Small intestine (tissue), 7 donors: ENCODE data around the gene GRN. TPM values are rescaled to one million over a fixed set of nuclear protein-coding genes. Genes with fewer than 3 reads are reported as not detected.
A peak's percentile ranks its signal among the peaks of the same experiment; 100 is the strongest.

Source experiments
- DNase-seq, 2 donors: peaks; one replicate each; pipeline versions ENCODE4 v3.0.0 to v3.0.0-alpha.2; 2013
- FAIRE-seq: peaks from 2 replicates; lab custom pipeline; 2012; peaks lifted over from hg19 to GRCh38; lab: Jason Lieb, UNC
- H3K27ac ChIP-seq, 3 donors: one replicate each; pipeline ENCODE4 v1.5.1; 2013; ENCODE audit warnings: low read length in 2 of 3, mild to moderate bottlenecking in 2 of 3, control low read depth in 1 of 3, inconsistent platforms in 1 of 3, low read depth in 1 of 3, moderate library complexity in 1 of 3
- H3K27me3 ChIP-seq, 3 donors: one replicate each; pipeline ENCODE4 v1.6.1; 2013; ENCODE audit warnings: low read length in 3 of 3, inconsistent platforms in 1 of 3; ENCODE audit not compliant: control insufficient read depth in 3 of 3, insufficient read depth in 3 of 3
- H3K36me3 ChIP-seq, 3 donors: one replicate each; pipeline ENCODE4 v1.6.1; 2013; ENCODE audit warnings: low read length in 3 of 3, inconsistent platforms in 1 of 3, low read depth in 1 of 3, mild to moderate bottlenecking in 1 of 3, moderate library complexity in 1 of 3; ENCODE audit not compliant: control insufficient read depth in 3 of 3, insufficient read depth in 2 of 3
- H3K4me1 ChIP-seq, 3 donors: one replicate each; pipeline ENCODE4 v1.6.1; 2013; ENCODE audit warnings: low read length in 2 of 3, inconsistent platforms in 1 of 3, low read depth in 1 of 3, mild to moderate bottlenecking in 1 of 3, moderate library complexity in 1 of 3; ENCODE audit not compliant: control insufficient read depth in 3 of 3, insufficient read depth in 2 of 3
- H3K4me3 ChIP-seq, 3 donors: one replicate each; pipeline ENCODE4 v1.5.1; 2013; ENCODE audit warnings: low read length in 3 of 3, control low read depth in 1 of 3, inconsistent platforms in 1 of 3, low read depth in 1 of 3, mild to moderate bottlenecking in 1 of 3, moderate library complexity in 1 of 3
- H3K9me3 ChIP-seq, 2 donors: one replicate each; pipeline ENCODE4 v1.6.1; 2013; ENCODE audit warnings: low read depth in 1 of 2, low read length in 1 of 2; ENCODE audit not compliant: control insufficient read depth in 2 of 2, insufficient read depth in 1 of 2
- WGBS, 3 donors: extraction: QIAGEN DNeasy Blood & Tissue Kit; methylation state at CpG; one replicate each; pipeline ENCODE4 v1.1.7; 2013; 5-methylcytosine and 5-hydroxymethylcytosine counted together
- polyA plus RNA-seq, 4 donors: library from polyadenylated mRNA; stranded (reverse) in 3 of 4; unstranded in 1 of 4; fragments of 200-250 nt in 3 of 4; fragments of 120-200 nt in 1 of 4; gene quantifications; one replicate each; pipeline versions ENCODE4 v1.2.1 to v1.2.3, GENCODE V29; 2013
- donor health status: healthy with polysubstance abuse.
- donor health status: control.
- donor health status: control.
- donor health status: Bipolar disorder and iron deficiency.
- donor health status: healthy.

Gene GRN
- polyA plus RNA-seq, 4 donors = 82.3 to 842 (median 111) TPM

GRCh38 chr17:44310188-44310587 is 34.9 kb upstream of the GRN start:
- peaks cover 0 to 2% (median 0%) of the 10 kb centered on the region in 3 donors for H3K36me3 ChIP-seq
- peaks cover 3 to 35% (median 8%) of the 10 kb centered on the region in 3 donors for H3K4me1 ChIP-seq
- H3K9me3 ChIP-seq = no peaks in the 10 kb centered on the region
- H3K27me3 ChIP-seq = peaks cover 6 to 26% (median 7%) of the 10 kb centered on the region in 3 donors
- FAIRE-seq = no peak
- WGBS, 3 donors = 81 to 95% (median 94%) methylated on average over 2 of the region's 2 CpGs
- H3K4me3 ChIP-seq = no peak overlapping the region
- H3K27ac ChIP-seq = no peak overlapping the region
- no peak for DNase-seq

DNA sequence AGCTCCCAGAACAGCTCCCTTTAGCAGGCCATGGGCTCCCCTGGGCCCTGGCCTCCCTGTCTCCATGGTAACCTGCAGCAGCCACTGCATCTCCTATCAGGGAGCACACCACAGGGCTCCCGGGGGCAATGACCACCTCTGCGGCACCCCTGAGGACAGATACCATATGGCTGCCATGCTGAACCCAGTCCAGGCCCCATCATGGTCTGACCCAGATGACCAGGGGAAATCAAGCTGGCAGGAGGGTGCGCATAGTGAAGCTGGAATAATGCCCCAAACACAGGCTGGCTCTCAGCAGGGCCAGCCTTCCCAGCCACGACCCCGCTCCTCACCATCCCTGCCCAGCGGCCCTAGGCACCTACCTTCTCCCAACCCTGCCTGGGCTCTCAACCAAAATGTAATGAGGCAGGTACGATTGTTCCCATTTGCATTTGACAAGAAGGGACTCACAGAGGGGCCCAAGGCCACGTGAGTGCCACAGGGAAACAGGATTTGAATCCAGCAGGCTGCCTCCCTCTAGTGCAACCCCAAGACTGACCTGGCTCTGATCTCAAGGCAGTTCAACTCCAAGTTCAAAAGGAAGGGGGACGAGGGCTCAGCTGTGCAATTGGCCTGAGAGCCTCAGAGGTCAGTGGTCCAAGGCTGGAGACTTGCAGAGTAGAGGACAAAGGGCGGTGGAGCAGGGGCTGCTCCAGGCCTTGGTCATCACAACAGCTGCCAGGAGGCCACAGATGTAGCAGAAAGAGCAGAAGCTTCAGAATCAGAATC is 34.3 kb upstream of the GRN start:
- FAIRE-seq (no peak), DNase-seq (no peak)
- Histone ChIP-seq H3K27ac (no peak overlapping the region), H3K27me3 (peaks cover 9 to 32% (median 12%) of the 10 kb centered on the region in 3 donors), H3K9me3 (no peaks in the 10 kb centered on the region), H3K36me3 (peaks cover 0 to 2% (median 0%) of the 10 kb centered on the region in 3 donors), H3K4me1 (peaks cover 3 to 38% (median 8%) of the 10 kb centered on the region in 3 donors), H3K4me3 (no peak overlapping the region)
- WGBS, 3 donors = 73 to 78% (median 75%) methylated on average over 10 of the region's 10 CpGs

DNA sequence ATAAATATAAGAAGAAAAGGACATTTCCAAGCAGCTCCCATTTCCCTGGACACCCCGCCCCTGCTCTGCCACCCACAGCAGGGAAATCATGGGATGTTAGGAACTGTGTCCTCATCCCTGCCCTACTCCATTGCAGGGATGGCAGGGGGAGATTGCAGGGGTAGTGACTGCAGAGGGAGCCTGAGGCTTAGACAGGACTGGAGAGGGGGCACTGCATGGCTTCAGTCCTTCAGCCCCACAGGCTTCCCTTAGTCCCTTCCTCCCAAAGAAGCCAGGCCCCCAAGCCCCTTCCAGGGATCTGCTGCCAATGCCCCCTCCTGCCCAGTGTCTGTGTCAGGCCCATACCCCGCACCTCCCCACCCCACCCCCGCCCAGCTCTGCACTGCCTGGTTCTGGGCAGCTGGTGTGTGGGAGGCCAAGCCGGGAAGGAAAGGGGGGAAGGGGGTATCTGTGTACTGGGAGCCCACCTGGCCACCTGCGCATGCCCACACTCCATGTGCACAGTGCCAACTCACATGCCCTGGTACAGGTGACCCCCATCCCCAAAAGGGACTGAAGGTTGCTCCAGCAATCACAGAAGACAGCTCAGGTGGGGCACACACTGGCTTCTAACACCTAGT is 33.4 kb upstream of the GRN start:
- Histone ChIP-seq H3K27me3 (peaks cover 15 to 38% (median 16%) of the 10 kb centered on the region in 3 donors), H3K9me3 (no peaks in the 10 kb centered on the region), H3K36me3 (peaks cover 0 to 4% (median 0%) of the 10 kb centered on the region in 3 donors), H3K4me1 (peaks cover 3 to 44% (median 8%) of the 10 kb centered on the region in 3 donors), H3K4me3 (no peak overlapping the region), H3K27ac (no peak overlapping the region)
- WGBS, 3 donors = 62 to 85% (median 73%) methylated on average over 4 to 5 of the region's 5 CpGs
- DNase-seq (no peak), FAIRE-seq (no peak)

DNA sequence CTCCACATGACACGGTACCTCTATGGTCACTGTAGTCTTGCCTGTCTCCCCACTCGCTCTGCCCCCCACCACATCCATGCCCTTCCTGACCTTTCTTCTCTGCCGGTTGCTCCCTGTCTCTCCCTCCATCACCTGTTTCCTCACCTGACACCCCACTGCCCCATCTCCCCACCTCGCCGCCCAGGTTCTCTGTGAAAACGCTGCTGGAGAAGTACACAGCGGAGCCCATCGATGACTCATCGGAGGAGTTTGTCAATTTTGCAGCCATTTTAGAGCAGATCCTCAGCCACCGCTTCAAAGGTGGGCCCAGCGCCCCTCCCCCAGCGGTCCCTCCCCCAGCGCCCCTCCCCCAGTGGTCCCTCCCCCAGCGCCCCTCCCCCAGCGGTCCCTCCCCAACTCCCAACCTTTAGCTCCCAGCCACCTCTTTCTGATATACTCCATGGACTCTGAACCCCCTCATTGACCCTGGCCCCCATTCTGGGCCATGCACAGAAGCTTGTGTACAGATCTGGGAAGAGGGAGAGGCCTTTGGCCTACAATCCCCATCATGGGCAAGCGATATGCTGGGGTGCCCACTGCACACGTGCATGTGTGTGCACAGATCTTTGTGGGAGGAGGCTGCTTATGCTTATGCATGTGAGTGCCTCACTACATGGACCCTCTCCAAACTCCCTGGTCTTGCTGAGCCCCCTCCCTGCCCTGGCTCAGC is 32.6 kb upstream of the GRN start:
- Histone ChIP-seq H3K27ac (no peak overlapping the region), H3K36me3 (peaks cover 0 to 4% (median 0%) of the 10 kb centered on the region in 3 donors), H3K4me3 (no peak overlapping the region), H3K4me1 (peaks cover 3 to 40% (median 5%) of the 10 kb centered on the region in 3 donors), H3K27me3 (peaks cover 15 to 38% (median 20%) of the 10 kb centered on the region in 3 donors), H3K9me3 (no peaks in the 10 kb centered on the region)
- FAIRE-seq (no peak), DNase-seq (peak in 1 of 2 donors; percentile 63)
- WGBS, 3 donors = 56 to 73% (median 62%) methylated on average over 12 to 17 of the region's 17 CpGs

DNA sequence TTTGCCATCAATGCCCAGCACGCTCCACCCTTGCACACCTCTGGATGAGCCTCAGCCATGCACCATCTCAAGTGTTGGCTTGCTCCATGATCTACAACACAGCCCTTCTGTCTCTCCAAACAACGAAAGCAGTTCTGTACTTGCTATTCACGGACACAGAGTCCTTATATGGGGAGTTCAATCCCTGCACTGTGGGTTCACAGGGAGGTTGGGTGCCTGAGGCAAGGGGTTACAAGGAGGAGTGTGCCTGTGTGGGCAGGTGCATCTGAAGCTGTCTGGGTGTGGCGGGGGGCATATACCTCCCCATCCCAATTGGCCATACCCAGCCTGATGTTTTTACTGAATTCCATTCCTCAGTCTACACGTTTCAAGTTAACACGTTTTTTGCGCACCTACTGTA is 31.1 kb upstream of the GRN start:
- Histone ChIP-seq H3K27ac (no peak overlapping the region), H3K4me1 (peaks cover 0 to 38% (median 0%) of the 10 kb centered on the region in 3 donors), H3K9me3 (no peaks in the 10 kb centered on the region), H3K4me3 (no peak overlapping the region), H3K36me3 (peaks cover 0 to 13% (median 0%) of the 10 kb centered on the region in 3 donors), H3K27me3 (peaks cover 15 to 42% (median 20%) of the 10 kb centered on the region in 3 donors)
- 83 to 86% (median 83%) methylated on average over 7 of the region's 7 CpGs for WGBS, 3 donors
- DNase-seq = no peak
- no peak for FAIRE-seq

DNA sequence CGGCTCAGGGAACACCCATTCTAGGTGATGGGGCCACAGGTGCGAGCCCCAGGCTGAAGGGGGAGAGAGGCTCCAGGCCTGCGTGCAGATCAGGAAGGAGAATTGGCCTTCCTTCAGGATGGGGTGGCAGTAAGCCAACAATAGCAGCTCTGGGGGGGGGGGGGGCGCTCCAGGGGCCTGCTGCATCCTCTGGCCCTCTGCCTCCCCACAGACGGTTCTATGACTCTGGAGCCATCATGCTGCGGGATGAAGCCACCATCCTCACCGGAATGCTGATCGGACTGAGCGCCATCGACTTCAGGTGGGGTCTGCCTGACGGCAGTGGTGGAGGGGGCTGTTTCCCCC is 30.6 kb upstream of the GRN start:
- H3K27me3 ChIP-seq = peaks cover 15 to 42% (median 20%) of the 10 kb centered on the region in 3 donors
- FAIRE-seq = no peak
- WGBS, 3 donors = 39 to 53% (median 50%) methylated on average over 10 to 11 of the region's 11 CpGs

DNA sequence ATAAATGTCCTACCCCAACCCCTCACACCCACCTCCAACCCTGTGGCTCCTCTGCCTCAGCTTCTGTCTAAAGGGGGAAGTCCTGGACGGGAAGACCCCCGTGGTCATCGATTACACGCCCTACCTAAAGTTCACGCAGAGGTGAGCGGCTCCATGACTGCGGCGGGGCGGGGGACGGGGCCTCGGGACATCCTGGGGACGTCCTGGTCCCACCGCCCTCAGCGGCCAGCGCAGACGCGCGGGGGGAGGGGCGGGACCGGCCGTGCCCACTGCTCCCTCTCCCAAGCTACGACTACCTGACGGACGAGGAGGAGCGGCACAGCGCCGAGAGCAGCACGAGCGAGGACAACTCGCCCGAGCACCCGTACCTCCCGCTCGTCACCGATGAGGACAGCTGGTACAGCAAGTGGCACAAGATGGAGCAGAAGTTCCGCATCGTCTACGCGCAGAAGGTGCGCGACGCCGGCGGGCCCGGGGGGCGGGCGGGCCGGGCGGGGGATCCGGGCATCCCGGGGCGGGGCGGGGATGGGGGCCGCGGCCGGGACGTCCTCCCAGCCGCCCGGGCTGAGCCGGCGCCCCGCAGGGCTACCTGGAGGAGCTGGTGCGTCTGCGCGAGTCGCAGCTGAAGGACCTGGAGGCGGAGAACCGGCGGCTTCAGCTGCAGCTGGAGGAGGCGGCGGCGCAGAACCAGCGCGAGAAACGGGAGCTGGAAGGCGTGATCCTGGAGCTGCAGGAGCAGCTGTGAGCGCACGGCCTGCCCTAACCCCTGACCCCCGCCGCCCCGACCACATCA is 30.0 kb upstream of the GRN start:
- 1 to 3% (median 2%) methylated on average over 39 to 81 of the region's 81 CpGs for WGBS, 3 donors
- FAIRE-seq (no peak), DNase-seq (peak in 1 of 2 donors; percentile 54)
- Histone ChIP-seq H3K4me3 (peak overlapping the region in 1 of 3 donors; percentile 32), H3K9me3 (no peaks in the 10 kb centered on the region), H3K4me1 (peaks cover 0 to 34% (median 0%) of the 10 kb centered on the region in 3 donors), H3K36me3 (peaks cover under 1 to 22% (median 7%) of the 10 kb centered on the region in 3 donors), H3K27ac (no peak overlapping the region), H3K27me3 (peaks cover 15 to 42% (median 20%) of the 10 kb centered on the region in 3 donors)

More for the DNA sequence above, 30.6 kb upstream of the GRN start:
- Histone ChIP-seq H3K9me3 (no peaks in the 10 kb centered on the region), H3K4me1 (peaks cover 0 to 38% (median 0%) of the 10 kb centered on the region in 3 donors), H3K4me3 (no peak overlapping the region), H3K27ac (no peak overlapping the region), H3K36me3 (peaks cover 0 to 17% (median 2%) of the 10 kb centered on the region in 3 donors)
- no peak for DNase-seq
